Measurements from ENCODE around the gene SCNN1A.

Gene SCNN1A

GRCh38 chr12:6355491-6356373 lies 19.6 kb downstream of the SCNN1A start:
- ChIA-PET CTCF (interaction anchor here (0.8 to 0.9 kb wide), 3 partner anchors 9 to 12 kb away, joined by 3 read pairs; no protein-coding TSS in a partner anchor), POLR2A (interaction anchor here (0.7 kb wide), 1 partner anchor 15 kb away, joined by 4 read pairs; no protein-coding TSS in a partner anchor)
- DNase-seq (ENCODE audit: low read depth, low spot score): no peak
- no peak for TF ChIP-seq CTCF (IDR thresholded peaks at IDR 0.05; ENCODE audit: insufficient read depth, low read length, missing control alignments)
- H3K4me3 ChIP-seq (ENCODE audit: low read depth, low read length): no peak overlapping the region

GRCh38 chr12:6354495-6355393 lies 20.6 kb downstream of the SCNN1A start:
- no peak for TF ChIP-seq CTCF (IDR thresholded peaks at IDR 0.05; ENCODE audit: insufficient read depth, low read length, missing control alignments)
- POLR2A ChIA-PET: no interaction called here
- CTCF ChIA-PET: interaction anchor here (0.9 kb wide), 1 partner anchor 11 kb away, joined by 3 read pairs; no protein-coding TSS in a partner anchor
- no peak overlapping the region for H3K4me3 ChIP-seq (ENCODE audit: low read depth, low read length)
- no peak for DNase-seq (ENCODE audit: low read depth, low spot score)

- CTCF ChIA-PET: interaction anchor here (1.0 to 1.1 kb wide), 2 partner anchors 15 to 30 kb away, joined by 3 to 4 read pairs; no protein-coding TSS in a partner anchor
- H3K4me3 ChIP-seq (ENCODE audit: low read depth, low read length): no peak overlapping the region
- POLR2A ChIA-PET: interaction anchor here (1.5 kb wide), 1 partner anchor 118 kb away, joined by 3 read pairs; the partner anchor contains the start of gene VAMP1
These were observed 22.9 kb downstream of the SCNN1A start for GRCh38 chr12:6352193-6353173.

GRCh38 chr12:6351622-6352021 lies 23.7 kb downstream of the SCNN1A start:
- H3K4me3 ChIP-seq (ENCODE audit: low read depth, low read length): no peak overlapping the region
- ChIA-PET POLR2A (interaction anchor here (1.5 kb wide), 1 partner anchor 119 kb away, joined by 3 read pairs; the partner anchor contains the start of gene VAMP1), CTCF (interaction anchor here (1.0 kb wide), 1 partner anchor 29 kb away, joined by 4 read pairs; no protein-coding TSS in a partner anchor)
- DNase-seq (ENCODE audit: low read depth, low spot score): no peak
- TF ChIP-seq CTCF (IDR thresholded peaks at IDR 0.05; ENCODE audit: insufficient read depth, low read length, missing control alignments): no peak

More at GRCh38 chr12:6352193-6353173, 22.9 kb downstream of the SCNN1A start:
- no peak for DNase-seq (ENCODE audit: low read depth, low spot score)
- no peak for TF ChIP-seq CTCF (IDR thresholded peaks at IDR 0.05; ENCODE audit: insufficient read depth, low read length, missing control alignments)

GRCh38 chr12:6347367-6348338 lies 27.7 kb downstream of the SCNN1A start:
- no peak overlapping the region for H3K4me3 ChIP-seq (ENCODE audit: low read depth, low read length)
- CTCF ChIA-PET: no interaction called here
- no peak for TF ChIP-seq CTCF (IDR thresholded peaks at IDR 0.05; ENCODE audit: insufficient read depth, low read length, missing control alignments)
- POLR2A ChIA-PET: no interaction called here
- no peak for DNase-seq (ENCODE audit: low read depth, low spot score)
